K562 (cell line): ENCODE data around the gene PNPLA7. TPM values are rescaled to one million over a fixed set of nuclear protein-coding genes. Genes with fewer than 3 reads are reported as not detected.

Experiments used
- ATAC-seq: fragments of 200-7000 bp; cut with Tn5 transposase; 3 replicates; pipeline ENCODE4 v1.9.1; 2020; ENCODE audit warnings: moderate library complexity
- BruUV-seq: library from RNA; stranded (reverse); fragments of 400-500 nt; replicated peaks from 2 replicates; lab custom pipeline; 2021; lab: Mats Ljungman, UMichigan
- CTCF ChIA-PET: fragments of 300-600 bp; formaldehyde crosslinking; extraction: SDS; loops from one replicate; lab custom pipeline; 2021; ENCODE audit warnings: low intra/inter-chr PET ratio; lab: Yijun Ruan, JAX
- POLR2A ChIA-PET: fragments of 300-600, 350-650 bp; sonication (Branson Sonifier 250); formaldehyde crosslinking; extraction: SDS; loops from one replicate; lab custom pipeline; 2021; ENCODE audit warnings: antibody characterized with exemption, inconsistent platforms; lab: Yijun Ruan, JAX
- DNase-seq, 4 experiments: peaks; one replicate each; pipeline versions ENCODE4 v3.0.0 to v3.0.0-alpha.2; 2011 to 2018; ENCODE audit warnings: low spot score in 3 of 4, mixed read lengths in 3 of 4; ENCODE audit errors: extremely low read depth in 1 of 4
- FAIRE-seq: peaks from 2 replicates; lab custom pipeline; 2011; peaks lifted over from hg19 to GRCh38; lab: Jason Lieb, UNC
- H2AFZ ChIP-seq: 2 replicates; pipeline ENCODE4 v1.6.0; 2011; ENCODE audit warnings: low read depth, low read length, control low read depth, inconsistent platforms
- H3K27ac ChIP-seq: fragments of 200-600 bp; 3 replicates; pipeline ENCODE4 v1.8.0; 2011; ENCODE audit warnings: low read depth, mild to moderate bottlenecking, control low read depth, inconsistent platforms, low read length, moderate library complexity, mixed read lengths; ENCODE audit errors: extremely low read depth
- H3K27me3 ChIP-seq, 2 experiments: fragments of 300-600 bp in 1 of 2; 2 replicates in 1 of 2; 3 replicates in 1 of 2; pipeline versions ENCODE4 v1.6.0 to v1.8.0; 2011; ENCODE audit warnings: inconsistent platforms in 2 of 2, low read length in 2 of 2, mild to moderate bottlenecking in 1 of 2, mixed read lengths in 1 of 2, moderate library complexity in 1 of 2; ENCODE audit not compliant: control insufficient read depth in 2 of 2, insufficient read depth in 2 of 2
- H3K36me3 ChIP-seq: fragments of 300-600 bp; 3 replicates; pipeline ENCODE4 v1.8.0; 2011; ENCODE audit warnings: mild to moderate bottlenecking, low read length, inconsistent platforms; ENCODE audit not compliant: control insufficient read depth, insufficient read depth
- H3K4me1 ChIP-seq, 2 experiments: fragments of 200-600 bp in 1 of 2; replicated peaks in 1 of 2; 2 replicates in 1 of 2; 3 replicates in 1 of 2; pipeline versions ENCODE4 v1.5.1 to v1.8.0; 2011; ENCODE audit warnings: inconsistent platforms in 2 of 2, low read length in 2 of 2, mild to moderate bottlenecking in 1 of 2, mixed read lengths in 1 of 2, moderate library complexity in 1 of 2; ENCODE audit not compliant: control insufficient read depth in 2 of 2, insufficient read depth in 2 of 2
- H3K4me2 ChIP-seq: 2 replicates; pipeline ENCODE4 v1.6.1; 2011; ENCODE audit warnings: low read length, control low read depth, inconsistent platforms, mixed read lengths; ENCODE audit not compliant: insufficient read depth
- H3K4me3 ChIP-seq: fragments of 200-600 bp; sonication (generic), shearing (Covaris generic); 2 replicates; pipeline ENCODE4 v1.5.1; 2016; ENCODE audit warnings: control low read depth, inconsistent platforms
- H3K79me2 ChIP-seq: fragments of 200-600 bp; 3 replicates; pipeline ENCODE4 v1.8.0; 2011; ENCODE audit warnings: low read length, inconsistent platforms; ENCODE audit not compliant: control insufficient read depth, insufficient read depth
- H3K9ac ChIP-seq, 2 experiments: 2 replicates each; pipeline versions ENCODE4 v1.6.0 to v1.6.1; 2011; ENCODE audit warnings: low read depth in 2 of 2, low read length in 2 of 2, control low read depth in 1 of 2, inconsistent platforms in 1 of 2, mild to moderate bottlenecking in 1 of 2, mixed read lengths in 1 of 2; ENCODE audit not compliant: insufficient read depth in 1 of 2
- H3K9me1 ChIP-seq: one replicate; pipeline ENCODE4 v1.6.0; 2011; ENCODE audit warnings: inconsistent platforms, mild to moderate bottlenecking, low read length, moderate library complexity; ENCODE audit not compliant: control insufficient read depth, insufficient read depth
- H3K9me3 ChIP-seq: replicated peaks from 2 replicates; pipeline ENCODE4 v1.5.1; 2011; ENCODE audit warnings: low read depth, low read length, inconsistent platforms; ENCODE audit not compliant: control insufficient read depth, insufficient read depth
- H4K20me1 ChIP-seq: replicated peaks from 2 replicates; pipeline ENCODE4 v1.6.1; 2011; ENCODE audit warnings: low read length, inconsistent platforms, mixed read lengths; ENCODE audit not compliant: control insufficient read depth, insufficient read depth
- ILK ChIP-seq: fragments of 450-650 bp; IDR thresholded peaks from 2 replicates; pipeline ENCODE4 v1.6.1; 2016; ENCODE audit warnings: missing genetic modification characterization, low read depth, mild to moderate bottlenecking, missing compliant biosample characterization, moderate library complexity, borderline replicate concordance
- MTA3 ChIP-seq: fragments of 450-650 bp; formaldehyde crosslinking; IDR thresholded peaks from 2 replicates; pipeline ENCODE4 v1.6.1; 2017; ENCODE audit warnings: mild to moderate bottlenecking, borderline replicate concordance
- PML ChIP-seq: IDR thresholded peaks from 2 replicates; pipeline ENCODE4 v1.6.1; 2012; ENCODE audit warnings: low read length, inconsistent platforms
- RBFOX2 ChIP-seq: fragments of 200-400 bp; formaldehyde crosslinking; IDR thresholded peaks from 2 replicates; pipeline ENCODE4 v1.6.1; 2017; ENCODE audit warnings: low read depth, mild to moderate bottlenecking, low read length, moderate library complexity
- SP1 ChIP-seq: sonication (generic); formaldehyde crosslinking; IDR thresholded peaks from 2 replicates; pipeline ENCODE4 v1.8.1; 2022; ENCODE audit warnings: mild to moderate bottlenecking, missing genetic modification reagents
- SRSF7 ChIP-seq: fragments of 200-400 bp; formaldehyde crosslinking; optimal IDR thresholded peaks from 2 replicates; pipeline ENCODE3; 2017; ENCODE audit warnings: mild to moderate bottlenecking, low read depth, low read length
- TOE1 ChIP-seq, 2 experiments: fragments of 450-650 bp in 1 of 2; sonication (generic) in 1 of 2; formaldehyde crosslinking in 1 of 2; IDR thresholded peaks; 2 replicates each; pipeline versions ENCODE4 v1.7.1 to v1.8.0; 2016 to 2022; ENCODE audit warnings: borderline replicate concordance in 2 of 2, mild to moderate bottlenecking in 2 of 2, antibody characterized with exemption in 1 of 2, inconsistent platforms in 1 of 2, low read depth in 1 of 2, missing genetic modification reagents in 1 of 2, moderate library complexity in 1 of 2
- ZNF217 ChIP-seq: sonication (generic); formaldehyde crosslinking; IDR thresholded peaks from 2 replicates; pipeline ENCODE4 v1.8.0; 2022; ENCODE audit warnings: mild to moderate bottlenecking, missing genetic modification reagents
- ZNF24 ChIP-seq: fragments of 450-650 bp; IDR thresholded peaks from 2 replicates; pipeline ENCODE4 v1.6.1; 2016
- WGBS: fragments of 100-300 bp; shearing (Covaris generic); methylation state at CpG from one replicate; pipeline ENCODE4 v1.1.6; 2016; ENCODE audit warnings: low coverage, mixed read lengths; ENCODE audit not compliant: insufficient coverage; ENCODE audit errors: missing lambda C conversion rate; 5-methylcytosine and 5-hydroxymethylcytosine counted together
- in situ Hi-C: fragments of 300-500 bp; cut with MboI; formaldehyde crosslinking; loops from 4 replicates; pipeline ENCODE4 v1.15.0; 2018; ENCODE audit warnings: inconsistent platforms, mixed read lengths
- intact Hi-C: fragments of 100-400 bp; cut with micrococcal nuclease; formaldehyde crosslinking; loops from 2 replicates; pipeline ENCODE4 v1.14.2; 2022
- polyA plus RNA-seq, 8 experiments: library from polyadenylated mRNA; depleted of rRNA in 4 of 8; stranded (reverse) in 5 of 8; unstranded in 3 of 8; fragments of >200 nt; fragmentation: Nextera tagmentation in 2 of 8; fragmentation: Illumina TruSeq in 1 of 8; extraction: Ambion mirVana in 2 of 8; extraction: Trizol in 1 of 8; gene quantifications; 2 replicates each; pipeline versions ENCODE4 v1.2.1 to v1.2.3, GENCODE V29; 2011 to 2014; ENCODE audit warnings: inconsistent platforms in 1 of 8, missing spikeins in 1 of 8
- total RNA-seq, 7 experiments: library from RNA; depleted of rRNA in 6 of 7; stranded (reverse); fragments of >200 nt in 6 of 7; fragmentation: Illumina TruSeq in 2 of 7; extraction: Trizol in 2 of 7; gene quantifications; 2 replicates each; pipeline versions ENCODE4 v1.2.1 to v1.2.3, GENCODE V29; 2011 to 2021; ENCODE audit warnings: low replicate concordance in 1 of 7
- TF ChIP-seq, protein P1 (sequence below): fragments of 450-650 bp; IDR thresholded peaks from 2 replicates; pipeline ENCODE4 v1.6.1; 2016

PNPLA7 gene
- total and polyA plus RNA-seq, 9 of the 15 experiments (the other 6 are each of a cell fraction or from before 2014, with no cell fraction given): 0.01 to 0.85 (median 0.19) TPM; not detected in 1

GRCh38 chr9:137534256-137535119 lies 15.7 kb downstream of the PNPLA7 start:
- BruUV-seq: no TSS peak
- Histone ChIP-seq H3K79me2 (no peaks in the 10 kb centered on the region), H3K9me1 (no peaks in the 10 kb centered on the region), H3K36me3 (no peaks in the 10 kb centered on the region), H3K9ac (peak overlapping the region; percentile 3 to 40; a peak in 2 of 4 replicates), H3K4me2 (peak overlapping the region; percentile 8; the same call in 1 of the 2 replicates), H3K27me3 (no peaks in the 10 kb centered on the region), H3K4me3 (no peak overlapping the region), H2AFZ (peak overlapping the region; percentile 98), H3K9me3 (no peaks in the 10 kb centered on the region), H4K20me1 (no peaks in the 10 kb centered on the region), H3K27ac (peak overlapping the region; percentile 11; the same call in 2 of the 3 replicates), H3K4me1 (peaks cover 11 to 19% of the 10 kb centered on the region in 2 experiments; a peak in 4 of 5 replicates)
- ATAC-seq: peak; percentile 92
- in situ Hi-C loops: no loop called here
- WGBS: 37% methylated on average over 19 of the region's 19 CpGs
- ChIA-PET CTCF (interaction anchor here (0.7 to 1.0 kb wide), 3 partner anchors 44 to 384 kb away, joined by 3 to 4 read pairs (median 3); partner anchors contain the start of gene DPH7), POLR2A (interaction anchor here (0.6 to 1.2 kb wide), 5 partner anchors 16 to 815 kb away, joined by 3 to 6 read pairs (median 5); partner anchors contain the start of genes MRPL41 and PNPLA7)
- peak; percentile 56 to 86 (median 65) for DNase-seq
- FAIRE-seq: peak; percentile 93
- intact Hi-C loops: loop anchor here (5.0 to 10.0 kb wide), 2 partner anchors 90 to 232 kb away; partner anchors contain the start of genes ENTPD8 and NRARP
- no peak for TF ChIP-seq ZNF217
- no peak for TF ChIP-seq TOE1 (IDR thresholded peaks at IDR 0.05; ENCODE audit: borderline replicate concordance)
- no peak for TF ChIP-seq TOE1 (CRISPR knock-in tag; IDR thresholded peaks at IDR 0.05; ENCODE audit: borderline replicate concordance, low read depth)
- TF ChIP-seq MTA3: 0 out of 2 replicates have a peak, but pooled peaks have one; percentile 22
- peak; percentile 29; the same call in 1 of the 2 replicates for TF ChIP-seq RBFOX2
- TF ChIP-seq ZNF24: no peak
- TF ChIP-seq, protein P1, sequence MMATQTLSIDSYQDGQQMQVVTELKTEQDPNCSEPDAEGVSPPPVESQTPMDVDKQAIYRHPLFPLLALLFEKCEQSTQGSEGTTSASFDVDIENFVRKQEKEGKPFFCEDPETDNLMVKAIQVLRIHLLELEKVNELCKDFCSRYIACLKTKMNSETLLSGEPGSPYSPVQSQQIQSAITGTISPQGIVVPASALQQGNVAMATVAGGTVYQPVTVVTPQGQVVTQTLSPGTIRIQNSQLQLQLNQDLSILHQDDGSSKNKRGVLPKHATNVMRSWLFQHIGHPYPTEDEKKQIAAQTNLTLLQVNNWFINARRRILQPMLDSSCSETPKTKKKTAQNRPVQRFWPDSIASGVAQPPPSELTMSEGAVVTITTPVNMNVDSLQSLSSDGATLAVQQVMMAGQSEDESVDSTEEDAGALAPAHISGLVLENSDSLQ: 0 out of 2 replicates have a peak, but pooled peaks have one; percentile 27
- TF ChIP-seq ILK (tag): no peak
- no peak for TF ChIP-seq SRSF7
- TF ChIP-seq PML: no peak
- 0 out of 2 replicates have a peak, but pooled peaks have one; percentile 24 for TF ChIP-seq SP1 (CRISPR knock-in tag)
